Keratinocyte (primary cell): ENCODE measurements around the gene TSHZ2. TPM values are rescaled to one million over a fixed set of nuclear protein-coding genes. Genes with fewer than 3 reads are reported as not detected.

ENCODE experiments used
- DNase-seq: peaks from one replicate; pipeline ENCODE4 v3.0.0-alpha.2; 2011; ENCODE audit warnings: low read depth, missing footprints, low spot score
- FAIRE-seq: peaks from 2 replicates; lab custom pipeline; 2011; peaks lifted over from hg19 to GRCh38; lab: Jason Lieb, UNC
- H2AFZ ChIP-seq: 2 replicates; pipeline ENCODE4 v1.6.0; 2012; ENCODE audit warnings: low read length, control low read depth, inconsistent platforms; ENCODE audit not compliant: control insufficient read depth
- H3K27ac ChIP-seq: 2 replicates; pipeline ENCODE4 v1.5.1; 2011; ENCODE audit warnings: low read length; ENCODE audit not compliant: control insufficient read depth, insufficient read depth
- H3K27me3 ChIP-seq: 3 replicates; pipeline ENCODE4 v1.6.0; 2011; ENCODE audit warnings: low read length; ENCODE audit not compliant: control insufficient read depth, insufficient read depth; ENCODE audit errors: extremely low read depth
- H3K36me3 ChIP-seq, 2 experiments: 2 replicates in 1 of 2; 3 replicates in 1 of 2; pipeline ENCODE4 v1.5.1; 2011; ENCODE audit warnings: low read length in 2 of 2, mild to moderate bottlenecking in 1 of 2; ENCODE audit not compliant: control insufficient read depth in 2 of 2, insufficient read depth in 2 of 2; ENCODE audit errors: extremely low read depth in 1 of 2
- H3K4me1 ChIP-seq: 3 replicates; pipeline ENCODE4 v1.5.1; 2011; ENCODE audit warnings: low read length; ENCODE audit not compliant: control insufficient read depth, insufficient read depth; ENCODE audit errors: extremely low read depth
- H3K4me2 ChIP-seq: 3 replicates; pipeline ENCODE4 v1.6.0; 2011; ENCODE audit warnings: low read depth, low read length; ENCODE audit not compliant: control insufficient read depth, insufficient read depth; ENCODE audit errors: extremely low read depth
- H3K4me3 ChIP-seq, 3 experiments: fragments of 200-600 bp in 1 of 3; sonication (generic) in 1 of 3; 2 replicates in 2 of 3; 3 replicates in 1 of 3; pipeline ENCODE4 v1.5.1; 2011 to 2016; ENCODE audit warnings: low read length in 3 of 3, mild to moderate bottlenecking in 3 of 3, control low read depth in 2 of 3, inconsistent platforms in 1 of 3, low read depth in 1 of 3, mixed read lengths in 1 of 3, mixed run types in 1 of 3, moderate library complexity in 1 of 3; ENCODE audit not compliant: control insufficient read depth in 2 of 3, insufficient read depth in 2 of 3; ENCODE audit errors: extremely low read depth in 1 of 3
- H3K79me2 ChIP-seq: 2 replicates; pipeline ENCODE4 v1.6.0; 2012; ENCODE audit warnings: low read length; ENCODE audit not compliant: control insufficient read depth, insufficient read depth
- H3K9ac ChIP-seq: 3 replicates; pipeline ENCODE4 v1.6.0; 2011; ENCODE audit warnings: low read length; ENCODE audit not compliant: control insufficient read depth, insufficient read depth; ENCODE audit errors: extremely low read depth
- H3K9me1 ChIP-seq: 3 replicates; pipeline ENCODE4 v1.6.0; 2011; ENCODE audit warnings: low read length; ENCODE audit not compliant: control insufficient read depth, insufficient read depth; ENCODE audit errors: extremely low read depth
- H3K9me3 ChIP-seq: 2 replicates; pipeline ENCODE4 v1.5.1; 2012; ENCODE audit warnings: low read depth, low read length; ENCODE audit not compliant: control insufficient read depth
- H4K20me1 ChIP-seq: 3 replicates; pipeline ENCODE4 v1.6.0; 2011; ENCODE audit warnings: low read length; ENCODE audit not compliant: control insufficient read depth, insufficient read depth; ENCODE audit errors: extremely low read depth
- CTCF ChIP-seq, 3 experiments: IDR thresholded peaks in 1 of 3; conservative IDR thresholded peaks in 1 of 3; optimal IDR thresholded peaks in 1 of 3; 2 replicates in 2 of 3; 3 replicates in 1 of 3; pipeline versions ENCODE3 to v1.5.1; 2011; ENCODE audit warnings: low read length in 3 of 3, mild to moderate bottlenecking in 3 of 3, moderate library complexity in 2 of 3, control low read depth in 1 of 3, inconsistent platforms in 1 of 3; ENCODE audit not compliant: insufficient read depth in 2 of 3; ENCODE audit errors: extremely low read depth in 1 of 3
- EZH2 ChIP-seq: IDR thresholded peaks from one replicate; pipeline ENCODE4 v1.6.1; 2012; ENCODE audit warnings: inconsistent platforms, mild to moderate bottlenecking, low read length, moderate library complexity
- dilution Hi-C: fragments of 300-500 bp; cut with MboI; formaldehyde crosslinking; loops from one replicate; pipeline ENCODE4 v1.7.0; 2020; ENCODE audit warnings: low sequenced_read_pairs; ENCODE audit not compliant: extremely low pct_ligation_motif_present
- polyA plus RNA-seq, 5 experiments: library from polyadenylated mRNA; depleted of rRNA in 3 of 5; stranded (reverse) in 3 of 5; stranded (forward) in 1 of 5; unstranded in 1 of 5; fragments of >200 nt; gene quantifications; 1 replicate in 1 of 5; 2 replicates in 3 of 5; 3 replicates in 1 of 5; pipeline versions ENCODE4 v1.2.1 to v1.2.3, GENCODE V29; 2011 to 2012; ENCODE audit warnings: missing spikeins in 2 of 5, low read depth in 1 of 5, low replicate concordance in 1 of 5

The TSHZ2 gene
- polyA plus RNA-seq, 1 donor (not counting 4 experiments of a cell fraction or from before 2014, with no cell fraction given) = 1.1 TPM

GRCh38 chr20:53402233-53403005 lies 430.3 kb downstream of the TSHZ2 start:
- H3K9me3 ChIP-seq = no peaks in the 10 kb centered on the region
- DNase-seq (no peak), FAIRE-seq (no peak)
- no peaks in the 10 kb centered on the region for H3K79me2 ChIP-seq
- H3K4me1 ChIP-seq = no peaks in the 10 kb centered on the region
- TF ChIP-seq EZH2 (no peak), CTCF (optimal IDR thresholded peaks at IDR 0.05 in 1 of 3, IDR thresholded peaks at IDR 0.05 in 1 of 3, conservative IDR thresholded peaks at IDR 0.05 in 1 of 3; ENCODE audit: extremely low read depth in 1 of 3, insufficient read depth in 2 of 3, low read length in 3 of 3) (no peak)
- H2AFZ ChIP-seq = no peak overlapping the region
- no peaks in the 10 kb centered on the region for H4K20me1 ChIP-seq
- no peaks in the 10 kb centered on the region for H3K9me1 ChIP-seq
- no peak overlapping the region for H3K9ac ChIP-seq
- H3K27me3 ChIP-seq = no peaks in the 10 kb centered on the region
- no peak overlapping the region for H3K4me2 ChIP-seq
- no peaks in the 10 kb centered on the region for H3K36me3 ChIP-seq
- no peak overlapping the region for H3K27ac ChIP-seq
- H3K4me3 ChIP-seq = no peak overlapping the region
- dilution Hi-C loops = no loop called here

- Histone ChIP-seq H3K4me1 (no peaks in the 10 kb centered on the region), H3K36me3 (no peaks in the 10 kb centered on the region), H3K4me3 (no peak overlapping the region), H2AFZ (no peak overlapping the region), H3K9ac (no peak overlapping the region), H3K9me1 (no peaks in the 10 kb centered on the region), H3K79me2 (no peaks in the 10 kb centered on the region), H3K27ac (no peak overlapping the region), H3K9me3 (no peaks in the 10 kb centered on the region), H3K27me3 (no peaks in the 10 kb centered on the region), H3K4me2 (no peak overlapping the region), H4K20me1 (no peaks in the 10 kb centered on the region)
- TF ChIP-seq CTCF (optimal IDR thresholded peaks at IDR 0.05 in 1 of 3, IDR thresholded peaks at IDR 0.05 in 1 of 3, conservative IDR thresholded peaks at IDR 0.05 in 1 of 3; ENCODE audit: extremely low read depth in 1 of 3, insufficient read depth in 2 of 3, low read length in 3 of 3) (no peak), EZH2 (no peak)
- DNase-seq (no peak), FAIRE-seq (no peak)
- dilution Hi-C loops = no loop called here
Observed at GRCh38 chr20:53403029-53403428, 430.9 kb downstream of the TSHZ2 start.
